Pulmonary artery endothelial cell (primary cell): Measurements from ENCODE around the gene ABCB6. TPM values are rescaled to one million over a fixed set of nuclear protein-coding genes. Genes with fewer than 3 reads are reported as not detected.
"Not testable (repeated sequence)": the region's sequence is repeated elsewhere in the genome, so short reads cannot be mapped to it uniquely, and the experiment has no call there.

Source experiments
- DNase-seq: peaks from one replicate; pipeline ENCODE4 v3.0.0-alpha.2; 2011; ENCODE audit warnings: low read depth, low spot score
- total RNA-seq: library from RNA; depleted of rRNA; stranded (reverse); fragments of >200 nt; gene quantifications from 2 replicates; pipeline ENCODE4 v1.2.3, GENCODE V29; 2014

ABCB6 gene
- 20.0 and 69.3 TPM in 2 replicates for total RNA-seq

GRCh38 chr2:219218732-219219701, at the start of gene ABCB6:
TSS of gene ABCB6 (minus strand) at chr2:219218958. CDS start at chr2:219218673, 285 bp downstream.
- DNase-seq = peak; percentile 67

- DNase-seq = no peak
These were observed 49.5 kb upstream of the ABCB6 start for GRCh38 chr2:219268294-219268693.

- no peak for DNase-seq
These were observed 48.1 kb upstream of the ABCB6 start for GRCh38 chr2:219266886-219267285.

GRCh38 chr2:219266232-219266631, 47.5 kb upstream of the ABCB6 start:
- no peak for DNase-seq

GRCh38 chr2:219261024-219261855, 42.5 kb upstream of the ABCB6 start:
- no peak for DNase-seq

- DNase-seq = not testable (repeated sequence)
These were observed 40.2 kb upstream of the ABCB6 start for GRCh38 chr2:219258942-219259341.

- no peak for DNase-seq
These were observed 35.9 kb upstream of the ABCB6 start for GRCh38 chr2:219254590-219255201.

GRCh38 chr2:219253753-219254589, 35.2 kb upstream of the ABCB6 start, which contains the start of gene TUBA4A:
TSS of gene TUBA4A (minus strand) at chr2:219253918. CDS start at chr2:219253858, 60 bp downstream.
- DNase-seq = no peak

- no peak for DNase-seq
These were observed 34.4 kb upstream of the ABCB6 start, which contains the start of gene TUBA4B for GRCh38 chr2:219252900-219253752. TSS of gene TUBA4B (plus strand) at chr2:219253243. CDS start at chr2:219253408, 165 bp downstream.

- no peak for DNase-seq
These were observed 33.8 kb upstream of the ABCB6 start for GRCh38 chr2:219252570-219252899.

DNA sequence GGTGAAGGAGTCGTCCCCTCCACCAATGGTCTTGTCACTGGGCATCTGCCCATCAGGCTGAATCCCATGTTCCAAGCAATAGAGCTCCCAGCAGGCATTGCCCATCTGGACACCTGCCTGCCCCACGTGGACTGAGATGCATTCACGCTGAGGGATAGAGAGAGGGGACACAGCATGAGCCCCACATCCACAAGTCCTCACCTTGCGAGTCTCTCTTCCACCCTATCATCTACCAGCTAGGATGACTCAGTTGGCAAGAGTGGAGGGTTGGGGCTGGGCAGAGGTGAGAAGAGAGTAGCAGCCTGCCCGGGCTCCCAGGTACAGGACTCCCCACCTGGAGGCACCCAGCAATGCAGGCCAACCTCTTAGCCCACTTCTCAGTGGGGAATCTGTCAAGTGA, 33.3 kb upstream of the ABCB6 start:
- DNase-seq = no peak

GRCh38 chr2:219251656-219252055, 32.9 kb upstream of the ABCB6 start:
- DNase-seq = no peak

DNA sequence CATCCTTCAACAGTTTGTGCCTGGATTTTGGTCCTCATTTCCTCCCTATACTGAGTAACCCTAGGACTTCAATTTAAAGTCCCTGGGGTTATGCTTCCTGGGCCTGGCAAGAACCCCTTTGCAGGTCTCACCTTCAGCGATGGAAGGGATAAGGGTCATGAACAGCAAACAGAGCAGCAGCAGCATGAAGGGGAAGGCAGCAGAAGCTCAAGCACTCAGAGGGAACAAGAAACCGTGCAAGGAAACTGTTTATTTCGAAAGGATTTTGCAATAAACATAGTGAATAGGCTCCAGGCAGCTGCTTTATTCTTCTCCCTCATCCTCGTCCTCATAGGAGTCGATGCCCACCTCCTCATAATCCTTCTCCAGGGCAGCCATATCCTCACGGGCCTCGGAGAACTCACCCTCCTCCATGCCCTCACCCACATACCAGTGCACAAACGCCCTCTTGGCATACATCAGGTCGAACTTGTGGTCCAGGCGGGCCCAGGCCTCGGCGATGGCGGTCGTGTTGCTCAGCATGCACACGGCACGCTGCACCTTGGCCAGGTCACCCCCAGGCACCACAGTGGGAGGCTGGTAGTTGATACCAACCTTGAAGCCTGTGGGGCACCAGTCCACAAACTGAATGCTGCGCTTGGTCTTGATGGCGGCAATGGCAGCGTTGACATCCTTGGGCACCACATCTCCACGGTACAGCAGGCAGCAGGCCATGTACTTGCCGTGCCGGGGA, 31.5 kb upstream of the ABCB6 start:
- DNase-seq = no peak

DNA sequence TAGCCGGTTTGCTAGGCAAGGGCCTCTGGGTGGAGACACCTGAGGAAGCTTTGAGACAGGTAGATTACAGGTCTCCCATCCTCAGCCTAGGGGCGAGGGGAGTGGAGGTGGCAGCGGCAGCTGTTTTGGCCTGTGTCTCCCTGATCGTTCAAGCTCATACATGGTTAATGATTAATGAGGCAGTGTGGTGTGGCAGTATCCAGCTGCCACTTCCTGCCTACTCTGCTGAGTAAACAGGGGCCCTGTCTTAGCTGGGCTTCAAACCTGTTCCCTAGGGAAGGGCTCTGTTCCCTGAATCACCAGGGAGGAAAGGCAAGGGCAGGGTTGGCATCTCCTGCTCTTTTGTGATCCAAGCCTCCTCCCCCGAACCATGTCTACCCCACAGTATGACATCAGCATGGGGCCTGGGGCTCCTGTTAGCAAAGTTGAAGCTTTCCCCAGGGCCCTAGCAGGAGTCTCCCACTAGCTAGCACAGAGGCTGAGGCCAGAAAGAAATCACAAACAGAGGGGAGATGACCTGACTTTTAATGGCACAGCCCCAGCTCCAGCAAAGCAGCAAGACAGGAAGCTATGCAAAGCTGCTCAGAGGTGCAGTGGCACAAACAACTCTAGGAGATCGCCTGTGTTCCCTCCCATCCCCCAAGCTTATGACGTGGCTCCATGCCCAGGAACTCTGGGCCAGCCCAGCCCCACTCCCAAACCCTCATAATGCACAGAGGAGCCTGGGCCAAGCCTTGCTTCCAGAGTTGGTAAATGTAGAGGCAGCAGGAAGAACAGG, 30.6 kb upstream of the ABCB6 start:
- peak; percentile 66 for DNase-seq

DNA sequence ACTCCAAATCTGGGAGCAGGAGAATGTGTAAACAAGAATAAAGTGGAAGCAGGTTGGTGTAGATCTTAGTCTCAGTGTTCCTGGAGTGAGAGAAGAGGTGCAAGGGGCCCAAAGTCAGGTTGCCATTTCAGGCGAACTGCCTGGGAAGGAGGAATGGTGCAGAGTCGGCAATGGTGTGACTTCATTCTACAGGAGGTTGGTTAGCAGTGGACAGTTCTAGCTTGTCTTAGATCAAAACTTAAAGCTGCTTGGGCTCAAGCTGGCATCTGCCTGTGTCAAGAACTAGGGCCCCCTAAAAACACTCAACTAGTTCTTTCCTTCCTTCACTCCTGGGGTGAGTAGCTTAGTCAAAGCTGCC, 30.1 kb upstream of the ABCB6 start:
- DNase-seq = no peak

- DNase-seq = no peak
These were observed 29.2 kb upstream of the ABCB6 start for GRCh38 chr2:219247678-219248642.

DNA sequence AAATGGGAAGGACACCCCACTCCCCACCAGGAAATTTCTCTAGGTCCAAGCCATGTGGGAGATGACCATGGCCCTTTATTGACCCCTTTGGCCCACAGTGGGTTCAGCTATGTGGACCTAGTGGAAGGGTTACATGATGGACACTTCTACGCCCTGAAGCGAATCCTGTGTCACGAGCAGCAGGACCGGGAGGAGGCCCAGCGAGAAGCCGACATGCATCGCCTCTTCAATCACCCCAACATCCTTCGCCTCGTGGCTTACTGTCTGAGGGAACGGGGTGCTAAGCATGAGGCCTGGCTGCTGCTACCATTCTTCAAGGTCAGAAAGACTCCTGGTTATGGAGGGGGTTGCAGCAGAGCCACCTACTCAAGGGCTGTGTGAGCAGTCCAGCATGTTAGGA, 27.8 kb upstream of the ABCB6 start:
- no peak for DNase-seq
